Brain microvascular endothelial cell (primary cell): ENCODE measurements around the gene FEM1A.

Source experiments
- DNase-seq: peaks from one replicate; pipeline ENCODE4 v3.0.0-alpha.2; 2020
- H3K27ac ChIP-seq: fragments of 250-450 bp; sonication (Bioruptor Pico); 2 replicates; pipeline ENCODE4 v1.5.1; 2020; ENCODE audit warnings: mild to moderate bottlenecking, moderate library complexity
- H3K27me3 ChIP-seq: fragments of 250-450 bp; sonication (Bioruptor Pico); replicated peaks from 2 replicates; pipeline ENCODE4 v1.5.1; 2020; ENCODE audit warnings: mild to moderate bottlenecking
- H3K36me3 ChIP-seq: fragments of 250-450 bp; sonication (Bioruptor Pico); replicated peaks from 2 replicates; pipeline ENCODE4 v1.5.1; 2020; ENCODE audit warnings: mild to moderate bottlenecking
- H3K4me3 ChIP-seq: 2 replicates; pipeline ENCODE4 v1.5.1; 2011; ENCODE audit warnings: low read depth, mild to moderate bottlenecking, control low read depth, low read length, moderate library complexity
- in situ Hi-C: cut with HindIII; loops from 2 replicates; pipeline ENCODE4 v1.10.0; 2017; ENCODE audit warnings: low sequenced_read_pairs, low pct_ligation_motif_present
- TF ChIP-seq, protein P1 (sequence below): IDR thresholded peaks from 2 replicates; pipeline ENCODE4 v1.5.1; 2011; ENCODE audit warnings: low read depth, mild to moderate bottlenecking, moderate library complexity, low read length, control low read depth, inconsistent platforms; ENCODE audit errors: missing control alignments

FEM1A gene

DNA sequence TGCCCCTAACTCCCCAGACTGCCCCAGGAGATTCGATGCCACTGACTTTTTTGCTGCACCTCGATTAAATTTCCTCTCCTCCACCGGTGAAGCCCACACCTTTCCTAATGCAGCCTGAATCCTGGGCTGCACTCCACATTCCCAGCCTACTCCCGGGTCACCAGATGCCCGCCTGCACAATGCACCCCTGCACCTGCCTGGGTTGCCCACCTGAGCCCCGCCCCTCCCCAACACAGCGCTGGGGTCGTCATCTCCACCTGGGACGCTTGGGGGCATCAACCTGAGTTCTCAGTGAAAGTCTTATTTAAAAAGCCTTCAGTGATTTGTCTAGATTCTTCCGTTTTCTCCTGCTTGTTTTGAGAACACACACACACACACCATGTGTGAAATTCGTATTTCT is 43.3 kb upstream of the FEM1A start:
- Histone ChIP-seq H3K4me3 (no peak overlapping the region), H3K27me3 (peaks cover 1% of the 10 kb centered on the region), H3K27ac (no peak overlapping the region), H3K36me3 (no peaks in the 10 kb centered on the region)
- no peak for DNase-seq
- TF ChIP-seq, protein P1, sequence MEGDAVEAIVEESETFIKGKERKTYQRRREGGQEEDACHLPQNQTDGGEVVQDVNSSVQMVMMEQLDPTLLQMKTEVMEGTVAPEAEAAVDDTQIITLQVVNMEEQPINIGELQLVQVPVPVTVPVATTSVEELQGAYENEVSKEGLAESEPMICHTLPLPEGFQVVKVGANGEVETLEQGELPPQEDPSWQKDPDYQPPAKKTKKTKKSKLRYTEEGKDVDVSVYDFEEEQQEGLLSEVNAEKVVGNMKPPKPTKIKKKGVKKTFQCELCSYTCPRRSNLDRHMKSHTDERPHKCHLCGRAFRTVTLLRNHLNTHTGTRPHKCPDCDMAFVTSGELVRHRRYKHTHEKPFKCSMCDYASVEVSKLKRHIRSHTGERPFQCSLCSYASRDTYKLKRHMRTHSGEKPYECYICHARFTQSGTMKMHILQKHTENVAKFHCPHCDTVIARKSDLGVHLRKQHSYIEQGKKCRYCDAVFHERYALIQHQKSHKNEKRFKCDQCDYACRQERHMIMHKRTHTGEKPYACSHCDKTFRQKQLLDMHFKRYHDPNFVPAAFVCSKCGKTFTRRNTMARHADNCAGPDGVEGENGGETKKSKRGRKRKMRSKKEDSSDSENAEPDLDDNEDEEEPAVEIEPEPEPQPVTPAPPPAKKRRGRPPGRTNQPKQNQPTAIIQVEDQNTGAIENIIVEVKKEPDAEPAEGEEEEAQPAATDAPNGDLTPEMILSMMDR = no peak
- in situ Hi-C loops = no loop called here

DNA sequence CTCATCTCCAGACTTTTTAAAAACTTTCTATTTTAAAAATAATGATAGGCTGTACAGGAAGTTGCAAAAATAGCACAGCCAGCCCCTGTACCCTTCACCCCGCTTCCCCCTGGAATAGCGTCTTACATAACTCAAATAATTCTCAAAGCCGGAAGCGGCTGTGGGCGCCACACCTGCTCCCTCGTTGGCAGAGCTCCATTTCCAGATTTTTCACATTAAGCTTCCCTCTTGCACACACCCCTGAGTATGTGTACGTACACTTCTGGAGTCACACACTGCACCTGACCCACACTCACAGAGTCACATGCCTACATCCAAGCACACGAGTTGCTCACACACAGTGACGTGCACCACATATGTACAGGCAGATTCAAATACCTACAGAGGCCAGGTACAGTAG is 42.9 kb upstream of the FEM1A start:
- Histone ChIP-seq H3K27me3 (peaks cover 1% of the 10 kb centered on the region), H3K27ac (no peak overlapping the region), H3K36me3 (no peaks in the 10 kb centered on the region), H3K4me3 (no peak overlapping the region)
- TF ChIP-seq, protein P1 = no peak
- DNase-seq = no peak
- in situ Hi-C loops = no loop called here

DNA sequence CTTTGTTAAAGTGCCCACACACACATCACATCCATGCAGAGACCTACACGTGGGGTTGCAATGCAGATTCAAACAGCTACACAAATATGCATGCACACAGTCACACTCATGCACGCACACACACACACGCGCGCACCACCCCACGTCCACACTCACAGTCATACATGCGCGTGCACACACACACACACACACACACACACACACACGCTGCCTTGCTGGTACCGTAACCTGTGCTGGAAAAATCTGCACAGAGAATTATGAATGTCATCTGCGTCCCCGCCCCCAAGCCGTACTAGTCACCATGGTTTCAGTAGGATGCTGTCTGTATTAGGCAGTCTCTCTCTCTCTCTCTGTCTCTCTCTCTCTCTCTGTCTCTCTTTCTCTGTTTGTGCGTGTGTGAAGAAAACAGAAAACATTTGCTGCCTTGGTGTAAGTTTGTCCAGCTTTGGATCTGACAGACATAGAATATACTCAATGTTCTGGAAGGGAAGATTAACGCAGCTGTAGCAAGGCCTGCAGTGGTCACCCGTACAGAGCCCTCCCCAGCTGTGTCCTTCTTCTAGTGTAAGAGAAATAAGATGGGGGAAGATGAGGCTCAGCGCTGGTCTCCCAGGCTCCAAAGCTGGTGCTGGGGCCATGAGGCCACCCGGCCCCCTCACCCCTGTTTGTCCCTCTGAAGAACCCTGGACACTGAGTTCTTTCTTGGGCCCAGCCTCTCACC is 41.5 kb upstream of the FEM1A start:
- no peak for DNase-seq
- no peak overlapping the region for H3K4me3 ChIP-seq
- in situ Hi-C loops = no loop called here
- peaks cover 1% of the 10 kb centered on the region for H3K27me3 ChIP-seq
- TF ChIP-seq, protein P1 = no peak
- H3K27ac ChIP-seq = no peak overlapping the region
- no peaks in the 10 kb centered on the region for H3K36me3 ChIP-seq

DNA sequence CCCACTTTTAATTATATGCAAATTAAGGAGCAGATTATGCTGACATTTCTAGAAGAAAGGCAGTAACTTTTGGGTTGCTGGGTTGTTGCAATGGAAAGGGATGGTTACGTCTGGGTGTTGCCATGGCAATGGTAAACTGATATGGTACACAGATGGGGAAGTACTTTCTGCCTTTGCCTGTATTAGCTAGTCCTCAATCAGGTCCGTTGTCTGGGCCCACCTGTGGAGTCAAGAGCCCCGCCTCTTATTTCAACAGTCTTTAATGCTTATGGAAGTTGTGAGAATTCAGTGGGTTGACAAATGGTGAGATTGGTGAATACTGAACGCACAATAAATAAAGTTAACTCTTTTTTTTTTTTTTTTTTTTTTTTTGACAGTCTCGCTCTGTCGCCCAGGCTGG is 37.3 kb upstream of the FEM1A start:
- no peak for DNase-seq
- in situ Hi-C loops = no loop called here
- no peak overlapping the region for H3K27ac ChIP-seq
- TF ChIP-seq, protein P1 = no peak
- no peaks in the 10 kb centered on the region for H3K36me3 ChIP-seq
- no peak overlapping the region for H3K4me3 ChIP-seq
- no peaks in the 10 kb centered on the region for H3K27me3 ChIP-seq

DNA sequence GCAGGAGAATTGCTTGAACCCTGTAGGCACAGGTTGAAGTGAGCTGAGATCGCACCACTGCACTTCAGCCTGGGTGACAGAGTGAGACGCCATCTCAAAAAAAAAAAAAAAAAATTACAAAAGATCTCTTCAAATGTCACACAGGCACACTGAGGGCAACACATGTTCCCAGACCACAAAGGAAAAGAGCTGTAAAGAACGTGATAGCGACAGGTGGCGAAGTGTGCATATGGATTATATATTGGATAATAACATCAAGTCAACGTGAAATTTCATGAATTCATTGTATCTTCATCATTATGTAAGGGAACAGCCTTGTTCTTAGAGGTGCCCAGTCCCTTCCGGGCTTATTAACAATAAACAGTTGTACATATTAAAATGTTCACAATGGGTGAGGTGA is 36.1 kb upstream of the FEM1A start:
- H3K4me3 ChIP-seq = no peak overlapping the region
- in situ Hi-C loops = no loop called here

More for the DNA sequence above, 36.1 kb upstream of the FEM1A start:
- no peak overlapping the region for H3K27ac ChIP-seq
- H3K27me3 ChIP-seq = no peaks in the 10 kb centered on the region
- DNase-seq = no peak
- H3K36me3 ChIP-seq = no peaks in the 10 kb centered on the region
- TF ChIP-seq, protein P1 = no peak
